Neural cell (in vitro differentiated cells): ENCODE results near the gene MATN3.

Experiments
- EP300 ChIP-seq: fragments of 450-650 bp; conservative IDR thresholded peaks from 2 replicates; pipeline ENCODE4 v1.6.1; 2014; ENCODE audit warnings: antibody characterized with exemption, mild to moderate bottlenecking, moderate library complexity; ENCODE audit not compliant: poor library complexity, severe bottlenecking
- EZH2 ChIP-seq: fragments of 200-600, 300-800 bp; shearing (Covaris generic), sonication (generic); IDR thresholded peaks from 2 replicates; pipeline ENCODE4 v1.6.1; 2014; ENCODE audit warnings: antibody characterized with exemption, low read length, borderline replicate concordance, mild to moderate bottlenecking; ENCODE audit not compliant: insufficient read depth, poor library complexity, severe bottlenecking
- MXI1 ChIP-seq: fragments of 450-650 bp; conservative IDR thresholded peaks from 2 replicates; pipeline ENCODE4 v1.6.1; 2014; ENCODE audit warnings: antibody characterized with exemption, mild to moderate bottlenecking; ENCODE audit not compliant: poor library complexity, severe bottlenecking
- POLR2AphosphoS5 ChIP-seq: IDR thresholded peaks from 2 replicates; pipeline ENCODE4 v1.6.1; 2012
- TAF1 ChIP-seq: IDR thresholded peaks from 2 replicates; pipeline ENCODE4 v1.6.1; 2012; ENCODE audit warnings: low read depth
- TF ChIP-seq, protein P1 (sequence below): fragments of 450-650 bp; IDR thresholded peaks from 2 replicates; pipeline ENCODE4 v1.5.1; 2014; ENCODE audit warnings: antibody characterized with exemption, mild to moderate bottlenecking, moderate library complexity; ENCODE audit not compliant: poor library complexity, severe bottlenecking
- TF ChIP-seq, protein P2 (sequence below): IDR thresholded peaks from 2 replicates; pipeline ENCODE4 v1.6.1; 2012; ENCODE audit warnings: borderline replicate concordance

GRCh38 chr2:19971691-19972090, 40.8 kb downstream of the MATN3 start:
- TF ChIP-seq, protein P1, sequence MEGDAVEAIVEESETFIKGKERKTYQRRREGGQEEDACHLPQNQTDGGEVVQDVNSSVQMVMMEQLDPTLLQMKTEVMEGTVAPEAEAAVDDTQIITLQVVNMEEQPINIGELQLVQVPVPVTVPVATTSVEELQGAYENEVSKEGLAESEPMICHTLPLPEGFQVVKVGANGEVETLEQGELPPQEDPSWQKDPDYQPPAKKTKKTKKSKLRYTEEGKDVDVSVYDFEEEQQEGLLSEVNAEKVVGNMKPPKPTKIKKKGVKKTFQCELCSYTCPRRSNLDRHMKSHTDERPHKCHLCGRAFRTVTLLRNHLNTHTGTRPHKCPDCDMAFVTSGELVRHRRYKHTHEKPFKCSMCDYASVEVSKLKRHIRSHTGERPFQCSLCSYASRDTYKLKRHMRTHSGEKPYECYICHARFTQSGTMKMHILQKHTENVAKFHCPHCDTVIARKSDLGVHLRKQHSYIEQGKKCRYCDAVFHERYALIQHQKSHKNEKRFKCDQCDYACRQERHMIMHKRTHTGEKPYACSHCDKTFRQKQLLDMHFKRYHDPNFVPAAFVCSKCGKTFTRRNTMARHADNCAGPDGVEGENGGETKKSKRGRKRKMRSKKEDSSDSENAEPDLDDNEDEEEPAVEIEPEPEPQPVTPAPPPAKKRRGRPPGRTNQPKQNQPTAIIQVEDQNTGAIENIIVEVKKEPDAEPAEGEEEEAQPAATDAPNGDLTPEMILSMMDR: no peak
- TF ChIP-seq MXI1 (no peak), EZH2 (no peak), POLR2AphosphoS5 (no peak), TAF1 (no peak), EP300 (no peak)
- TF ChIP-seq, protein P2, sequence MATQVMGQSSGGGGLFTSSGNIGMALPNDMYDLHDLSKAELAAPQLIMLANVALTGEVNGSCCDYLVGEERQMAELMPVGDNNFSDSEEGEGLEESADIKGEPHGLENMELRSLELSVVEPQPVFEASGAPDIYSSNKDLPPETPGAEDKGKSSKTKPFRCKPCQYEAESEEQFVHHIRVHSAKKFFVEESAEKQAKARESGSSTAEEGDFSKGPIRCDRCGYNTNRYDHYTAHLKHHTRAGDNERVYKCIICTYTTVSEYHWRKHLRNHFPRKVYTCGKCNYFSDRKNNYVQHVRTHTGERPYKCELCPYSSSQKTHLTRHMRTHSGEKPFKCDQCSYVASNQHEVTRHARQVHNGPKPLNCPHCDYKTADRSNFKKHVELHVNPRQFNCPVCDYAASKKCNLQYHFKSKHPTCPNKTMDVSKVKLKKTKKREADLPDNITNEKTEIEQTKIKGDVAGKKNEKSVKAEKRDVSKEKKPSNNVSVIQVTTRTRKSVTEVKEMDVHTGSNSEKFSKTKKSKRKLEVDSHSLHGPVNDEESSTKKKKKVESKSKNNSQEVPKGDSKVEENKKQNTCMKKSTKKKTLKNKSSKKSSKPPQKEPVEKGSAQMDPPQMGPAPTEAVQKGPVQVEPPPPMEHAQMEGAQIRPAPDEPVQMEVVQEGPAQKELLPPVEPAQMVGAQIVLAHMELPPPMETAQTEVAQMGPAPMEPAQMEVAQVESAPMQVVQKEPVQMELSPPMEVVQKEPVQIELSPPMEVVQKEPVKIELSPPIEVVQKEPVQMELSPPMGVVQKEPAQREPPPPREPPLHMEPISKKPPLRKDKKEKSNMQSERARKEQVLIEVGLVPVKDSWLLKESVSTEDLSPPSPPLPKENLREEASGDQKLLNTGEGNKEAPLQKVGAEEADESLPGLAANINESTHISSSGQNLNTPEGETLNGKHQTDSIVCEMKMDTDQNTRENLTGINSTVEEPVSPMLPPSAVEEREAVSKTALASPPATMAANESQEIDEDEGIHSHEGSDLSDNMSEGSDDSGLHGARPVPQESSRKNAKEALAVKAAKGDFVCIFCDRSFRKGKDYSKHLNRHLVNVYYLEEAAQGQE: no peak
